GM23338 (cell line): ENCODE results near the gene UST. TPM values are rescaled to one million over a fixed set of nuclear protein-coding genes. Genes with fewer than 3 reads are reported as not detected.

Source experiments
- ATAC-seq: fragments of 200-7000 bp; cut with Tn5 transposase; 3 replicates; pipeline ENCODE4 v1.9.1; 2020
- DNase-seq: peaks from one replicate; pipeline ENCODE4 v3.0.0-alpha.2; 2015; ENCODE audit warnings: low spot score
- H2AFZ ChIP-seq: fragments of 200-600 bp; sonication (generic); 2 replicates; pipeline ENCODE4 v1.8.0; 2016; ENCODE audit warnings: antibody characterized with exemption, mild to moderate bottlenecking, moderate library complexity
- H3F3A ChIP-seq: fragments of 200-600 bp; sonication (generic); replicated peaks from 2 replicates; pipeline ENCODE4 v1.8.0; 2017; ENCODE audit warnings: antibody characterized with exemption, mixed run types, low read depth
- H3K27ac ChIP-seq: fragments of 200-600 bp; sonication (generic); 2 replicates; pipeline ENCODE4 v1.6.1; 2016; ENCODE audit warnings: low read depth
- H3K27me3 ChIP-seq: fragments of 200-600 bp; sonication (generic); 2 replicates; pipeline ENCODE4 v1.8.0; 2016; ENCODE audit warnings: mild to moderate bottlenecking, mixed run types, moderate library complexity; ENCODE audit not compliant: insufficient read depth
- H3K36me3 ChIP-seq: fragments of 200-600 bp; sonication (generic); 2 replicates; pipeline ENCODE4 v1.8.0; 2016; ENCODE audit warnings: mild to moderate bottlenecking; ENCODE audit not compliant: insufficient read depth
- H3K4me1 ChIP-seq: fragments of 200-600 bp; sonication (generic); 2 replicates; pipeline ENCODE4 v1.8.0; 2016; ENCODE audit warnings: mild to moderate bottlenecking, moderate library complexity; ENCODE audit not compliant: insufficient read depth
- H3K4me2 ChIP-seq: fragments of 200-600 bp; sonication (generic); 2 replicates; pipeline ENCODE4 v1.7.1; 2017; ENCODE audit warnings: mixed run types
- H3K4me3 ChIP-seq: fragments of 200-600 bp; sonication (generic); 2 replicates; pipeline ENCODE4 v1.6.1; 2016; ENCODE audit warnings: mixed run types
- H3K79me2 ChIP-seq: fragments of 200-600 bp; sonication (generic); replicated peaks from 2 replicates; pipeline ENCODE4 v1.8.0; 2017; ENCODE audit warnings: mild to moderate bottlenecking; ENCODE audit not compliant: insufficient read depth
- H3K9me2 ChIP-seq: fragments of 200-600 bp; sonication (generic); 2 replicates; pipeline ENCODE4 v1.8.0; 2017; ENCODE audit not compliant: insufficient read depth
- H4K20me1 ChIP-seq: fragments of 200-600 bp; sonication (generic); replicated peaks from 2 replicates; pipeline ENCODE4 v1.8.0; 2017; ENCODE audit warnings: mild to moderate bottlenecking; ENCODE audit not compliant: insufficient read depth
- H3K27ac Mint-ChIP-seq: 2 replicates; pipeline ENCODE4 v1.8.0; 2020; ENCODE audit warnings: inconsistent platforms, mild to moderate bottlenecking, moderate library complexity, mixed read lengths
- H3K27me3 Mint-ChIP-seq: 3 replicates; pipeline ENCODE4 v1.8.0; 2022; ENCODE audit warnings: low read depth, mild to moderate bottlenecking, moderate library complexity, mixed read lengths, inconsistent platforms; ENCODE audit not compliant: insufficient read depth, poor library complexity
- H3K36me3 Mint-ChIP-seq: 3 replicates; pipeline ENCODE4 v1.8.0; 2021; ENCODE audit warnings: low read depth, mild to moderate bottlenecking, inconsistent platforms, moderate library complexity, mixed read lengths
- H3K4me1 Mint-ChIP-seq: 3 replicates; pipeline ENCODE4 v1.8.0; 2020; ENCODE audit warnings: mild to moderate bottlenecking, inconsistent platforms, mixed read lengths
- H3K4me3 Mint-ChIP-seq: 3 replicates; pipeline ENCODE4 v1.8.0; 2021; ENCODE audit warnings: moderate library complexity, mild to moderate bottlenecking, inconsistent platforms, mixed read lengths
- H3K9me3 Mint-ChIP-seq: 3 replicates; pipeline ENCODE4 v1.8.0; 2020; ENCODE audit warnings: moderate library complexity, mild to moderate bottlenecking, inconsistent platforms, mixed read lengths
- CTCF ChIP-seq, 2 experiments: fragments of 200-600 bp in 1 of 2; sonication (generic) in 1 of 2; conservative IDR thresholded peaks; 2 replicates each; pipeline versions ENCODE4 v1.5.1 to v1.6.1; 2016 to 2017; ENCODE audit warnings: antibody characterized with exemption in 2 of 2, low read depth in 2 of 2, mild to moderate bottlenecking in 2 of 2, moderate library complexity in 1 of 2
- NANOG ChIP-seq: IDR thresholded peaks from 2 replicates; pipeline ENCODE4 v1.6.1; 2016; ENCODE audit warnings: antibody characterized with exemption, borderline replicate concordance
- REST ChIP-seq: IDR thresholded peaks from one replicate; pipeline ENCODE4 v1.6.1; 2018; ENCODE audit warnings: antibody characterized with exemption; ENCODE audit not compliant: unreplicated experiment
- polyA plus RNA-seq: library from polyadenylated mRNA; unstranded; fragments of >200 nt; fragmentation: Nextera tagmentation; extraction: Ambion mirVana; gene quantifications from 2 replicates; pipeline ENCODE4 v1.2.1, GENCODE V29; 2016
- total RNA-seq: library from RNA; depleted of rRNA; stranded (reverse); fragments of >200 nt; shearing (Covaris generic); gene quantifications from 2 replicates; pipeline ENCODE4 v1.2.3, GENCODE V29; 2014

The UST gene
- total and polyA plus RNA-seq, 2 experiments from 2014 or later: 12.6 to 33.0 TPM

DNA sequence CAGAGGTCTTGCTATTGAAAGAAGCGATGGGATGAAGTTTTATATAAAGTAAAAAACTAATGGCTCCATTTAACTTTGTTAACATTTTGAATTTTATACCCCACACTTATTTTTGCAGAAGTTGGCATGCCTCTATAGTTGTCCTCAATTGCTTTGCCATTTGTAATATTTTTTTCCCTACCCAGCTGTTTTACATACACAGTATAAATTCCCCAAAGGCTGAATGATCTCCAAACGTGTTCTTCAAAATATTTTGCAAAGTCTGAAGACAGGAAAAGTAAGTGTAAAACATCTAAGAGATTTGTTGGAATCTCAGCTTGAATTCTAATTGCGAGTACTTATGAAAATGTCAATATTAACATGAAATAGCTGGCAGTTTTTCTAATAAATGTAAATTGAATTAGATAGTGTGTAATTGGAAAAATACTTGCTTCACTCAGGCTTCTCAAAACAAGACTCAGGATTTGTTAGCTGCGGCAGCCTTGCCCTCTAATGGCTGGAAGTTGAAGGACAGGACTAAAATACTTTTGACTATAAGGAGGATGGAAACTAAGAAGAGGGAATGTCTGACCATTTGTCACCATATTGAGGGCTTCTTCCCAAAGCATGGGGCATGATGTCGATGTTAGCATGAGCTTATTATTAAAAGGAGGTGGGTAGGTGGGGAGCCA, 226.8 kb downstream of the UST start:
- DNase-seq: peak; percentile 68

More for the DNA sequence above, 226.8 kb downstream of the UST start:
- Histone ChIP-seq H3K9me2 (no peaks in the 10 kb centered on the region; the same call in 1 of the 2 replicates), H3K4me1 (peaks cover 36% of the 10 kb centered on the region), H2AFZ (no peak overlapping the region), H3K79me2 (no peaks in the 10 kb centered on the region; the same call in none of the 2 replicates), H4K20me1 (no peaks in the 10 kb centered on the region), H3F3A (no peaks in the 10 kb centered on the region), H3K27me3 (no peaks in the 10 kb centered on the region), H3K4me3 (no peak overlapping the region), H3K4me2 (peak overlapping the region; percentile 2), H3K27ac (no peak overlapping the region), H3K36me3 (peaks cover 3% of the 10 kb centered on the region; the same call in 1 of the 2 replicates)
- H3K27me3 Mint-ChIP-seq: peaks cover 16% of the 10 kb centered on the region
- no peaks in the 10 kb centered on the region for H3K9me3 Mint-ChIP-seq
- peaks cover 40% of the 10 kb centered on the region for H3K36me3 Mint-ChIP-seq
- peaks cover 57% of the 10 kb centered on the region for H3K4me1 Mint-ChIP-seq
- H3K27ac Mint-ChIP-seq: peak overlapping the region; percentile 32; the same call in 1 of the 2 replicates
- no peak for TF ChIP-seq NANOG
- TF ChIP-seq REST: no peak
- TF ChIP-seq CTCF (conservative IDR thresholded peaks at IDR 0.05; ENCODE audit: low read depth in 2 of 2): peak; percentile 64 to 66
- H3K4me3 Mint-ChIP-seq: no peak overlapping the region
- ATAC-seq: no peak; the same call in 2 of the 3 replicates
